Measurements from ENCODE around the gene ASF1A. TPM values are rescaled to one million over a fixed set of nuclear protein-coding genes. Genes with fewer than 3 reads are reported as not detected.

The ASF1A gene
- total RNA-seq, 2 experiments from 2014 or later: 10.7 to 11.9 TPM

DNA sequence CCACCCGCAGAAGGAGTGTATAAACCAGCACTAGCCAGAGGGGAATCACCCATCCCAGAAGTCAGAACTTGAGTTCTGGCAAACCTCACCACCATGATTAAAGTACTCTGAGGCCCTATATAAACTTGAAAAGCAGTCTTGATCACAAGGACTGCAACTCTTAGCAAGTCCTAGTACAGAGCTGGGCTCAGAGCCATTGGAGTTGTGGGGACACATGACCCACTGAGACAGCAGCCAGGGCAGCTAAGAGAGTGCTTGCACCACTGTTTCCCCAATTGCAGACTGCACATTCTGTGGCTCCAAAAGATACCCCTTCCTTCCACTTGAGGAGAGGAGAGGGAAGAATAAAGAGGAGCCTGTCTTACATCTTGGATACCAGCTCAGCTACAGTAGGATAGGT lies 45.7 kb downstream of the ASF1A start:
- no peaks in the 10 kb centered on the region for H3K27me3 ChIP-seq (ENCODE audit: control insufficient read depth in 1 of 2, insufficient read depth in 2 of 2, low read length in 2 of 2)
- H3K4me1 ChIP-seq (ENCODE audit: insufficient read depth, low read length): peaks cover 15% of the 10 kb centered on the region
- H3K36me3 ChIP-seq (ENCODE audit: insufficient read depth, low read length): no peaks in the 10 kb centered on the region
- Mint-ChIP-seq H3K27me3 (no peaks in the 10 kb centered on the region), H3K9me3 (peaks cover 7% of the 10 kb centered on the region), H3K4me1 (ENCODE audit: low read depth) (peaks cover 22% of the 10 kb centered on the region), H3K4me3 (no peak overlapping the region), H3K36me3 (ENCODE audit: low read depth) (peaks cover 25% of the 10 kb centered on the region), H3K27ac (no peak overlapping the region)
- no peak for ATAC-seq (ENCODE audit: poor library complexity)
- peaks cover 0 to 4% of the 10 kb centered on the region in 2 experiments for H3K9me3 ChIP-seq (ENCODE audit: control insufficient read depth in 1 of 2, insufficient read depth in 1 of 2, low read length in 2 of 2)
- POLR2A ChIA-PET: no interaction called here
- H3K27ac ChIP-seq (ENCODE audit: low read depth in 1 of 2, low read length in 2 of 2): no peak overlapping the region
- TF ChIP-seq, protein P1, sequence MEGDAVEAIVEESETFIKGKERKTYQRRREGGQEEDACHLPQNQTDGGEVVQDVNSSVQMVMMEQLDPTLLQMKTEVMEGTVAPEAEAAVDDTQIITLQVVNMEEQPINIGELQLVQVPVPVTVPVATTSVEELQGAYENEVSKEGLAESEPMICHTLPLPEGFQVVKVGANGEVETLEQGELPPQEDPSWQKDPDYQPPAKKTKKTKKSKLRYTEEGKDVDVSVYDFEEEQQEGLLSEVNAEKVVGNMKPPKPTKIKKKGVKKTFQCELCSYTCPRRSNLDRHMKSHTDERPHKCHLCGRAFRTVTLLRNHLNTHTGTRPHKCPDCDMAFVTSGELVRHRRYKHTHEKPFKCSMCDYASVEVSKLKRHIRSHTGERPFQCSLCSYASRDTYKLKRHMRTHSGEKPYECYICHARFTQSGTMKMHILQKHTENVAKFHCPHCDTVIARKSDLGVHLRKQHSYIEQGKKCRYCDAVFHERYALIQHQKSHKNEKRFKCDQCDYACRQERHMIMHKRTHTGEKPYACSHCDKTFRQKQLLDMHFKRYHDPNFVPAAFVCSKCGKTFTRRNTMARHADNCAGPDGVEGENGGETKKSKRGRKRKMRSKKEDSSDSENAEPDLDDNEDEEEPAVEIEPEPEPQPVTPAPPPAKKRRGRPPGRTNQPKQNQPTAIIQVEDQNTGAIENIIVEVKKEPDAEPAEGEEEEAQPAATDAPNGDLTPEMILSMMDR (IDR thresholded peaks at IDR 0.05): no peak
- intact Hi-C loops (cut with DNase I, micrococcal nuclease): loop anchor here in 1 of 2 experiments (10.0 kb wide), 1 partner anchor 405 kb away; the partner anchor contains the start of gene MAN1A1
- H3K4me3 ChIP-seq (ENCODE audit: low read length): no peak overlapping the region
- CTCF ChIA-PET: no interaction called here
- DNase-seq: no peak

DNA sequence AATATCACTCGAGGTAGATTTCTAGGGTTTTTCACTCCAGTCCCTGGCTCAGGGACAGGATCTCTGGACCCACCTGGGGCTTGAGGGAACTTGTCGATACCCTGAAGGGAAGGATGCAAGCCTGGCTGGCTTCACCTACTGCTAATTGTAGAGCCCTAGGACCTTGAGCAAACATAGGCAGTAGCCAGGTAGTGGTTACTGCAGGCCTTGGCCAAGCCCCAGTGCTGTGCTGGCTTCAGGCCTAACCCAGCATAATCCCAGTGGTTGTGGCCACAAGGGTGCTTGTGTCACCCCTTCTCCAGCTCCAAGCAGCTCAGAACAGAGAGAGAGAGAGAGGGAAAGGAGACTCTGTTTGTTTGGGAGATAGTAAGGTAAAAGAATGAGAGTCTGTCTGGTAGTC lies 46.8 kb downstream of the ASF1A start:
- no peak for ATAC-seq (ENCODE audit: poor library complexity)
- Histone ChIP-seq H3K27me3 (ENCODE audit: control insufficient read depth in 1 of 2, insufficient read depth in 2 of 2, low read length in 2 of 2) (no peaks in the 10 kb centered on the region), H3K9me3 (ENCODE audit: control insufficient read depth in 1 of 2, insufficient read depth in 1 of 2, low read length in 2 of 2) (peaks cover 4 to 8% of the 10 kb centered on the region in 2 experiments), H3K36me3 (ENCODE audit: insufficient read depth, low read length) (no peaks in the 10 kb centered on the region), H3K27ac (ENCODE audit: low read depth in 1 of 2, low read length in 2 of 2) (no peak overlapping the region), H3K4me1 (ENCODE audit: insufficient read depth, low read length) (peaks cover 13% of the 10 kb centered on the region), H3K4me3 (ENCODE audit: low read length) (no peak overlapping the region)
- no peaks in the 10 kb centered on the region for H3K27me3 Mint-ChIP-seq
- intact Hi-C loops (cut with DNase I, micrococcal nuclease): no loop called here
- peaks cover 26% of the 10 kb centered on the region for H3K36me3 Mint-ChIP-seq (ENCODE audit: low read depth)
- ChIA-PET CTCF (no interaction called here), POLR2A (no interaction called here)
- H3K27ac Mint-ChIP-seq: no peak overlapping the region
- DNase-seq: no peak
- TF ChIP-seq, protein P1 (IDR thresholded peaks at IDR 0.05): no peak
- H3K4me3 Mint-ChIP-seq: no peak overlapping the region
- H3K4me1 Mint-ChIP-seq (ENCODE audit: low read depth): peaks cover 13% of the 10 kb centered on the region
- H3K9me3 Mint-ChIP-seq: peaks cover 10% of the 10 kb centered on the region

DNA sequence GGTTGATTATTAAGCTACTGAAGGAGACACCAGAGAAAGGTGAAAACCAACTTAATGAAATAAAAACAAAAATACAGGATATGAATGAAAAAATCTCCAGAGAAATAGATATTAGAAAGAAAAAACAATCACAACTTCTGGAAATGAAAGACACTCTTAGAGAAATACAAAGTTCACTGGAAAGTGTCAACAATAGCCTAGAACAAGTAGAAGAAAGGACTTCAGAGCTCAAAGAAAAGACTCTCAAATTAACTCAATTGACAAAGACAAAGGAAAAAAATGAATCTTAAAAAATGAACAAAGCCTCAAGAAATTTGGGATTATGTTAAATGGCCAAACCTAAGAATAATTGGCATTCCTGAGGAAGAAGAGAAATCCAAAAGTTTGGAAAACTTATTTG lies 51.3 kb downstream of the ASF1A start:
- peaks cover 42% of the 10 kb centered on the region for H3K36me3 Mint-ChIP-seq (ENCODE audit: low read depth)

More for the DNA sequence above, 51.3 kb downstream of the ASF1A start:
- intact Hi-C loops (cut with DNase I, micrococcal nuclease): no loop called here
- no peak overlapping the region for H3K27ac ChIP-seq (ENCODE audit: low read depth in 1 of 2, low read length in 2 of 2)
- Mint-ChIP-seq H3K27ac (no peak overlapping the region), H3K27me3 (no peaks in the 10 kb centered on the region), H3K9me3 (peaks cover 24% of the 10 kb centered on the region), H3K4me3 (no peak overlapping the region), H3K4me1 (ENCODE audit: low read depth) (no peaks in the 10 kb centered on the region)
- CTCF ChIA-PET: no interaction called here
- H3K27me3 ChIP-seq (ENCODE audit: control insufficient read depth in 1 of 2, insufficient read depth in 2 of 2, low read length in 2 of 2): no peaks in the 10 kb centered on the region
- no peak for ATAC-seq (ENCODE audit: poor library complexity)
- DNase-seq: no peak
- H3K4me3 ChIP-seq (ENCODE audit: low read length): no peak overlapping the region
- peaks cover 15 to 21% of the 10 kb centered on the region in 2 experiments for H3K9me3 ChIP-seq (ENCODE audit: control insufficient read depth in 1 of 2, insufficient read depth in 1 of 2, low read length in 2 of 2)
- TF ChIP-seq, protein P1 (IDR thresholded peaks at IDR 0.05): no peak
- no peaks in the 10 kb centered on the region for H3K4me1 ChIP-seq (ENCODE audit: insufficient read depth, low read length)
- H3K36me3 ChIP-seq (ENCODE audit: insufficient read depth, low read length): no peaks in the 10 kb centered on the region
- POLR2A ChIA-PET: no interaction called here
